ENCODE measurements around the gene IL6ST. TPM values are rescaled to one million over a fixed set of nuclear protein-coding genes. Genes with fewer than 3 reads are reported as not detected.

IL6ST gene
- total RNA-seq, 4 donors from 2014 or later = 88.8 to 179 (median 116) TPM

DNA sequence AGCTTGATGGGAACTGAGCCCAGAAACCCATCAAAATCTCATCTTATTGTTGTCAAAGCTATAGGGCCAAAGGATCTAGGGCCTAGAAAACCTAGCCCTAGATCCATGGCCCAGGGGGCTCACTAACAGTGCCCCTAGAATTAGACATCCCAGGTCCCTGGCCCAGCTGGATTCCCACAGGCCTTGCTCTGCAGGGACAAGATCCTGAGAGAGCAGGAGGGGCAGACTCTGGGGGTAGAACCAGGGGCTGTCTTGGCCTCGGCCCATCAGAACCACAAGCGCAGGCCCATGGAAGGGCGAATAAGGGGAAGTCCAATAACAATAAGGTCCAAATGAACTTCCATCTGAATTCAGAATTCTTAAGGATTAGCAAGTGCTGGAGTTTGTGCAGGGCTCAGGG lies 69.6 kb downstream of the IL6ST start:
- DNase-seq = no peak
- Histone ChIP-seq H3K4me1 (no peaks in the 10 kb centered on the region), H3K36me3 (no peaks in the 10 kb centered on the region), H3K9me3 (no peaks in the 10 kb centered on the region), H3K4me3 (no peak overlapping the region), H3K27ac (no peak overlapping the region), H3K27me3 (no peaks in the 10 kb centered on the region)
- TF ChIP-seq CTCF (IDR thresholded peaks at IDR 0.05) = no peak
- TF ChIP-seq POLR2A (IDR thresholded peaks at IDR 0.05) = no peak

- DNase-seq = no peak
- H3K9me3 ChIP-seq = no peaks in the 10 kb centered on the region
- H3K27ac ChIP-seq = no peak overlapping the region
- no peaks in the 10 kb centered on the region for H3K36me3 ChIP-seq
- no peaks in the 10 kb centered on the region for H3K27me3 ChIP-seq
- H3K4me1 ChIP-seq = no peaks in the 10 kb centered on the region
- no peak for TF ChIP-seq POLR2A (IDR thresholded peaks at IDR 0.05)
- TF ChIP-seq CTCF (IDR thresholded peaks at IDR 0.05) = no peak
- no peak overlapping the region for H3K4me3 ChIP-seq
These were observed 70.0 kb downstream of the IL6ST start for GRCh38 chr5:55924744-55925143.

- H3K36me3 ChIP-seq = no peaks in the 10 kb centered on the region
- H3K27ac ChIP-seq = no peak overlapping the region
- H3K4me1 ChIP-seq = no peaks in the 10 kb centered on the region
- TF ChIP-seq POLR2A (IDR thresholded peaks at IDR 0.05) = no peak
- no peak for TF ChIP-seq CTCF (IDR thresholded peaks at IDR 0.05)
- no peak for DNase-seq
- H3K4me3 ChIP-seq = peak overlapping the region in 1 of 4 donors; percentile 45
- no peaks in the 10 kb centered on the region for H3K9me3 ChIP-seq
- H3K27me3 ChIP-seq = no peaks in the 10 kb centered on the region
These were observed 70.8 kb downstream of the IL6ST start for GRCh38 chr5:55923865-55924500.

- H3K4me1 ChIP-seq = no peaks in the 10 kb centered on the region
- no peaks in the 10 kb centered on the region for H3K27me3 ChIP-seq
- no peaks in the 10 kb centered on the region for H3K36me3 ChIP-seq
- peak overlapping the region; percentile 31 to 45 (median 34) for H3K4me3 ChIP-seq
- peak overlapping the region in 1 of 4 donors; percentile 8 for H3K27ac ChIP-seq
- no peak for DNase-seq
- TF ChIP-seq CTCF (IDR thresholded peaks at IDR 0.05) (no peak), POLR2A (IDR thresholded peaks at IDR 0.05) (no peak)
- no peaks in the 10 kb centered on the region for H3K9me3 ChIP-seq
These were observed 71.5 kb downstream of the IL6ST start for GRCh38 chr5:55923177-55923771.

- no peak for TF ChIP-seq CTCF (IDR thresholded peaks at IDR 0.05)
- no peak for TF ChIP-seq POLR2A (IDR thresholded peaks at IDR 0.05)
- Histone ChIP-seq H3K9me3 (no peaks in the 10 kb centered on the region), H3K27ac (no peak overlapping the region), H3K4me3 (no peak overlapping the region), H3K4me1 (no peaks in the 10 kb centered on the region), H3K27me3 (no peaks in the 10 kb centered on the region), H3K36me3 (no peaks in the 10 kb centered on the region)
- no peak for DNase-seq
These were observed 73.1 kb downstream of the IL6ST start for GRCh38 chr5:55921617-55922016.

Measured in Peyer's patch (tissue), 4 donors.